Hepatocyte (in vitro differentiated cells): ENCODE results near the gene SLC2A8.

Source experiments
- CTCF ChIP-seq: fragments of 200-600 bp; sonication (generic); IDR thresholded peaks from 2 replicates; pipeline ENCODE4 v1.5.1; 2016; ENCODE audit warnings: antibody characterized with exemption, mild to moderate bottlenecking; ENCODE audit not compliant: poor library complexity
- EZH2 ChIP-seq: fragments of 200-600 bp; sonication (generic); IDR thresholded peaks from 2 replicates; pipeline ENCODE4 v1.6.1; 2016; ENCODE audit warnings: antibody characterized with exemption, mild to moderate bottlenecking, borderline replicate concordance

DNA sequence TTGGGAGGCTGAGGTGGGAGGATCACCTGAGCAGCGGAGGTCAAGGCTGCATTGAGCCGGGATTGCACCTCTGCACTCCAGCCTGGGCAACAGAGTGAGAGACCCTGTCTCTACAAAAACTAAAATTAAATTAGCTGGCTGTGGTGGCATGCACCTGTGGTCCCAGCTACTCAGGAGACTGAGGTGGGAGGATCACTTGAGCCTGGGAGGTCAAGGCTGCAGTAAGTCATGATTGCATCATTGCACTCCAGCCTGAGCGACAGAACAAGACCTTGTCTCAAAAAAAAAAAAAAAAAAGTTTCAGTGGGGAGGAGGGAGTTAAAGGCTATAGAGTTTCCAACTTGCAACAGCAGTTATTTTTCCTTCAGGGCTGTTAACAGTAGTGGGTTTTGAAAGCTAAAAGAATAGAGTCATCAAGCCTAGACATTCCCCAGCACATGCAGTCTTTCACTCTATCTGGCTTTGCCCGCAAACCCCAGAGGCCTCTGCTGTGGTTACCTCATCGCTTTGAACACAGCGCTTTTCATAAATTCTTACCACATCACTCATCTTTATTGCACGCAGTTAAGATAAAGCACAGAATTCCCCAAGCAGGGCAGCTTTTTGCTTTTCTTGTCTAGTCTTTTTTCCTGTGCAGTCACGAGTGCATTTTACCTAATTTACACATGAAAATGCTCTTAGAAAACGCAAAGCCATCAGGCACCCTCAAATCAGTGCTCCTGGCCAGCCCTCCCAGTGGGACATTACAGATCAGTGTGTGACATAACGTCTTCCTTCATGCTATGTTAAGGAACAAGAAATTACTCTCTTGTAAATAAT, 8.7 kb upstream of the SLC2A8 start:
- TF ChIP-seq CTCF (no peak), EZH2 (no peak)
